ENCODE measurements around the gene NACAD.
A peak's percentile ranks its signal among the peaks of the same experiment; 100 is the strongest.

Gene NACAD

DNA sequence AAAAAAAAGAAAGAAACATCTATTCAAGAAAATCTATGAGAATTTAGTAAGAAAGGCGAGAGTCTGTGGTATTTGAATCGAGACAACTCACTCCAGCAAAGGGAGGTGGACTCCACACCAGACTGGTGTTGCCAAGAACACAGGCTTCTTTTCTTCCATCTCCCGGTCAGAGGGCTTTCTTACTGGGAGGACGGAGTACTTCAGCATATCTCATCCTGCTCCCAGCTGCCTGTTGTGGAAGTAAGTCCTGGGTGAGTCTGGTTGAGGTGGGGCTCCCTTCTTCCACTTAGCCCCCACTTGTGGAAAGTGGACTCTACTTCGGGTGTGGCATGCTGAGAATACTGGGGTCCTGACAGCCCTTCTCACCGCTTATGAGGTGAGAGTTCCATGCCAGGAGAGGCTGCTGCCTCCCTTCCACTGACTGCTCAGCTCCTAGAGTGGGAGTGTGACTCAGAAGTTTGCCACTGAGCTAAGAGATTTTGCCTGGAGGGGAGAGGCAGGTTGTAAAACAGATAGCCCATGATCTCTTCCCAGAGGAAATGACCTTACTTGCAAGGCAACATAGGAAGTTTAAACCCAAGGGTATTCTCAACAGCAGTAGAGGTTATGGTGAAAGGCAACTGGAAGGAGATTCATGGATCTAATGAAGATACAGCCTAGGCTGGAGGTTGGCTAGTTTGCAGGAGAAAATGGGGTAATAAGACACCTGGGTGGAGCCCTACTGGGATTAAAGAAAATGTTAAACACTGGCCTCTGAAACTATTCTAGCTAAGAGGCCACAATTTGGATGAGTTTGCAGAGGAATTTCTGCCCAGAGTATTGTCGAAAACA, 3.5 kb upstream of the NACAD start:
- DNase-seq (ENCODE audit: low spot score): no peak

DNA sequence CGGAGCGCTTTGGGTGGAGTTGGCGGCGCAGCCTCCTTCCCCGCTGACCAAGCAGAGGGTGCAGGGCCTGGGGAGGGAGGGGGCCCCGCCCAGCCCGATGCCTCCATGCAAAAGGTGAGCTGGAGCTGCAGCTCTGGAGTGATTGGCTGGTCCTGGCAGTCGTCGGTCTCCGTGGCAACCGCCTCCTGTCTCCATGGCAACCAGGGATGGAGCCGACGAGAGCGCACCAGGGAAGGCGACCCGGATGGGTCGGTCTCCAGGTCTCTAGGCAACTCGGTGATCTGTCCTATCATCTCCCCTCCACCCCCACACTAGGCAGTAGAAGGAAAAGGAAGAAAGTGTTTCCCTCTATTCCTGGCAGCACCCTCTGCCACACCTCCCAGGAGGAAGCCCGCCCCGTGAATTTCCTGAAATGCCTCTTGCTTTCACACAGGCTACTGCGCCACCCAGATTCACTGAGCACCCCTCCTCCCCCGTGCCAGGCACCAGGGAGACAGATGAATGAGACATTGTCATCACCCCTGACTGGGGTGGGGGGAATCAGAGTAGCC, 647 bp upstream of the NACAD start:
- peak; percentile 99 for DNase-seq (ENCODE audit: low spot score)

DNA sequence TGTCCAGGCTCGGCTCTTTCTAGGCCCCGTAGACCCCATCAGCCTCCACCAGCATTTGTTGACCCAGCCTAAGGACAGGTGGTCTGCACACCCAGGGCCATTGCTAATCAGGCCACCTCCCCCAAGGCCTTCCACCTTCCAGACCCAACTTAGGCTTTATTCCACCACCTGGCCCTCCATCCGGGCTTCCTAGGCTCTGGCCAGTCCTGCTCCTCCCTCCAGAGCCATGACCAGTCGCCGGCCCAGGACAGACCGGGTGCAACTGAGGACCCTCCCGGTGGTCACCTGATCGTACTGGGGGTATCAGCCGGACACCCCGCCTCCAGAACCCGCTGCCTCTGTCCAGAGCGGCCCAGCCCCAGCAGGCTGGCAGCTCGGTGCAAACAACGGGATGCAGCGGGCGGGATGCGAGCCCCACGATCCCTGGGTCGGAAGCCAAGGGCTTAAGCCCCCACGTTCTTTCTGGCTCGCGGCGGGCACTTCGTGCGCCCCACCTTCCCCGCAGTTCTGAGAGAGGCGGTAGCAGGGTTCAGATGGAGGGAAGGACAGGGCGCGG, 545 bp downstream of the NACAD start:
- DNase-seq (ENCODE audit: low spot score): peak; percentile 37

DNA sequence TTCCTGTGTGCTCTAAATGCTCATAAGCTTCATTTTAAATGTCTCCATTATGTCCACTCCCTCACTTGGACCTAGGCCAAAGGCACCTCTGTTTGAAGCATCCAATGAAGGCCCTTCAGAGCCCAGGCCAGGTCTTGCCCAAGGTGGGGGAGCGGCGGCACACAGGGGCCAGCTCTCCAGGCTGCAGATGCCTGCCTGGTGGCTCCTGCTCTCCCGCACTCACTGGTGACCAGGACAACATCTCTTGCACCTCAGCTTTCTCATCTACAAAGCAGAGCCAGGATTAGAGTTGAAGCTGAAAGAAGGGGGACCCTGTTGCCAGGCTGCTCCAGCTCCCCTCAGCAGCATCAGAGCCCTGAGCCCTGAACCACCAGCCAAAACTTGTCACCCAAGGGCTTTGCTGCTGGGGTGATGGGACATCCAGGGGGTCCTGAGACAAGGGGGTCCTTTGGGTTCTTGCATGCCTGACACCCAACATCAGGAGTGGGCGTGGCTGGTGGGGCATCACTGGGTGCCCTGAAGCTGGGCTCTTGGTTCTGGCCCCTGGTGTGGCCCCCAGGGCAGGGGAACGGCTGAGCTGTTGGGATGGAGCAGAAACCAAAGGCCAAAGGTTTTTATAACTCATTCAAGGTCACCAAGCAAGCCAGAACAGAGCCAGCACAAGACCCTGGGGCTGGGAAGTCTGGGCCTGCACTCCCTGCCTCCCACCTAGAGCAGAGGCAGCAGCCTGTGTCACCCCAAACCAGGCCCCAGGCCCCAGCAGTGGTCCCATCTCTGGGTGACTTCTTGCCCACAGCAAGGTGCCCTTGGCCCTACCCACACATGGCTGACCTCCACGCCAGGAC, 1.2 kb downstream of the NACAD start:
- DNase-seq (ENCODE audit: low spot score): no peak

DNA sequence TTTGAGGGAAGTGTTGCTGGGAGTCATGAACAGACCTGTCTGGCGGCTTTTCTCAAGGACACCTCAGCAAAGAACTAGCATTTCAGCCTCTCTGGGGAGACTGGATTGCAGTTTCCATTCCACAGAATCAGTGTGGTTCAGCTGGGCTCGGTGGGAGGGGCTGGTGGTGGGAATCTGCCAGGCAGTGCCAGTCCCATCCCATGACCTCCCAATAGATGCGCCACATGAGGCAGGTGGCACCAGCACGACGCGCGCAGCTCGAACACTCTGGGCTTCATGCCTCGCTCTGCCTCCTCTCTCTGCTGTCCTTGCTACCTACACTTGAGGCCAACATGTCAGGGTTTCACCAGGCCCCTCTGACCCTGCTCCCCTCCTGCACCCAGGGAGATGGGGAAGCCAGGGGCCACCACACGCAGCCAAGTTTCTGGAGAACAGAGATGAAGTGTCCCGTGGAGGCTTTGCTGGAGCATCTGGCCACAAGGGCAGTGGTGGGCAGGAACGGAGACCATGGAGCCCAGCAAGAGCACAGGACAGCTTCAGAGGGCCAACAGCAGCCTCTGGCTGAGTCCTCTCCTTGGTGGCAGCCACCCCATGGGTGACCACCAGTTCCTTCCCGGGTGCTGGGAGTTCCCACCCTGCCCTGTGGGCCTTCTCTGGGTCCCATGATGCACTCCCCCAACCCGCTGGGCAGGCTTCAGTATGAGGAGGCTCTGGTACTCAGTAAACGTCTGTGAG, 2.3 kb downstream of the NACAD start:
- DNase-seq (ENCODE audit: low spot score): no peak

DNA sequence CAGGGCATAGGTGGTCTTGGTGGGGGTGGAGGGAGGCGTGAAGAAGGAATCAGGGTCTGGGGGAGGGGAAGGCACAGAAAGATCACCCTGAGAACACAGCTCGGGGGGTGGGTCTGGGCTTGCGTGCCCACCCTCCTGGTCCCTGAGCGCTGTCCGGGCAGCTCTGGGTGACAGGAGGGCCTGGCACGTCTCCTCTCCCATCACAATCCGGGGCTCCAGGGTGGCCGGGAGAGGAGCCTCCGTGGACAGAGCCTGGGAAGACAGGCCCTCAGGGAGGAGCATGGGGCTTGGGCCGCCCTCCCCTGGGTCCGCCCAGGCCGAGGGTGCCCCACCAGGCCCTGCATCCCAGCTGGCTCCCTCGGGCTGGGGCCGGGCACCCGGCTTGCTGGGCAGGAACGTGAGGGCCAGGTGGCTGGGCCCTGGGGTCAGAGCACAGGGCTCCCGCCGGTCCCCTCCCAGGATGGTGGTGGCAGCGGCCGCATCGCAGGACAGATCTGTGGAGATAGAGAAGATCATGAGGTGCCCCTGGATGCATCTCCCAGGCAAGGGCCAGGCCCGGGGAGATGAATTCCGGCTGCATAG, 3.1 kb downstream of the NACAD start:
- no peak for DNase-seq (ENCODE audit: low spot score)

DNA sequence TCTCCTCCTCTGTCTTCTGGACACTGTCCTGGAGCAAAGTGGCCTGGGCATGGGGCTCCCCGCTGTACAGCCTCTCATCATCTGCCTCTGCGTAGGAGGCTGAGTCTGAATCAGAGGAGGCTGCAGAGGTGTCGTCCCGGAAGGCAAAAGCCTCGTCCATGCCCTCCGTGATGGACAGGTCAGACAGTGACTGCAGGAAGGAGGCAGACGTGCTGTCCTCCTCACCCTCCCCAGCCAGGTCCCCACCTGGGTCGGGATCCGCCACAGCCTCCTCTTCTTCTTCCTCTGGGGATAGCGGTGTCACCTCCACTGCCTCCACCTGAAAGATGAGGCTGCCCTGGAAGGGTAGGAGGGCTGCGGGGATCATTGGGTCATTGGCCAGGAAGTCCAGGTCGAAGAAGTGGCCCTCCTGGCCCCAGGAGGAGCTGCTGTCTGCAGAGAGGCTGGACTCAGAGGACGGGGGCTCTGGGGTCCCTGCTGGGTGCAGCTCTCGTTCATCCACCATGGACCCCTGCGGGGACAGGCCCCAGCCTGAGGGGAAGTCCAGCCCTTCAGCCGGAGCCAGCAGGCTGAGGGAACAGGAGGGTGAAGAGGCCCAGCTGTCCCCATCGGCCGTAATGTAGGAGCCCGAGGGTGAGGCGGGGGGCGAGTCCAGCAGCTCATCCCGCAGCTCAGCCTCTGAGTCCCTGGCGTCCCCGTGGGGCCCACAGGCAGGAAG, 3.7 kb downstream of the NACAD start:
- DNase-seq (ENCODE audit: low spot score): no peak

DNA sequence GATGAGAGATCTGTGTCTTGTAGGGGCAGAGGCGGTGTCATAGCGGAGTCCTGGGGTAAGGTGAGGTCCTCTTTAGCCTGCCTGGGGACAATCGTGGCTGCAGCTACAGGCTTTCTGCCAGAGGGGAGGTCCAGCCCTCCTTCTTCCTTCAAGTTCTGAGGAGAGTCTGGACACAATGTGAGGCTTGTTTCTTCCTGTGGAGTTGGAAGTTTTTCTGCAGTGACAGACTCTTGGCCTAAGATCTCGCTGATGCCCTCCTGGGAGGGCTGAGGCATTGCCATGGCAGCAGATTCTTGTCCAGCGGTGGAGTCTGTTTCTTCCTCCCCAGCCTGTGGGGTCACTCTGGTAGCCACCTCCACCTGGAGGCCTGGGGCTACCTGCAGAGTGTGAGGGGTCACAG, 4.4 kb downstream of the NACAD start:
- DNase-seq (ENCODE audit: low spot score): no peak

DNA sequence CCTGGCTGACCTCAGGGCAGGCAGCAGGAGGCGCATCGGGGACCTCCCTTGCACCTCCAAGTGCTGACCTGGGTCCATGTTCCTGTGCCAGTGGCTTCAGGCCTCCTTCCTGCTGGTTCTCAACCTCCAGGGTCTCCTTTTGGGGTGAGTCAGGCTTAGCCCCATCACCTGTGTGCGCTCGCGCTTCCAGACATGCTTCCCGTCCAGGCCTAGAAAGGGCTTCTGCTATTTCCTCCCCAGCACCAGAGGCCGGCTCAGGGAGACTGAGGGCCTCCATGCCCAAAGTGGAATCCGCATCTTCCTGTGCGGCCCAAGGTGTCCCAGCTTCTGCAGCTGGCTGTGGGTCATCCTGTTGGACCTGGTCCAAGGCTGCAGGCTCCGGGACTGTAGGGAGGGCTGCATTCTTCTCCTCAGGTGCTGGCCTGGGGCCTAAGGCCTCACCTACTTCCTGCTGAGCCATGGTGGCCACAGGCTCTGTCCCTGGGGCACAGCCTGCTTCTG, 5.9 kb downstream of the NACAD start:
- no peak for DNase-seq (ENCODE audit: low spot score)

DNA sequence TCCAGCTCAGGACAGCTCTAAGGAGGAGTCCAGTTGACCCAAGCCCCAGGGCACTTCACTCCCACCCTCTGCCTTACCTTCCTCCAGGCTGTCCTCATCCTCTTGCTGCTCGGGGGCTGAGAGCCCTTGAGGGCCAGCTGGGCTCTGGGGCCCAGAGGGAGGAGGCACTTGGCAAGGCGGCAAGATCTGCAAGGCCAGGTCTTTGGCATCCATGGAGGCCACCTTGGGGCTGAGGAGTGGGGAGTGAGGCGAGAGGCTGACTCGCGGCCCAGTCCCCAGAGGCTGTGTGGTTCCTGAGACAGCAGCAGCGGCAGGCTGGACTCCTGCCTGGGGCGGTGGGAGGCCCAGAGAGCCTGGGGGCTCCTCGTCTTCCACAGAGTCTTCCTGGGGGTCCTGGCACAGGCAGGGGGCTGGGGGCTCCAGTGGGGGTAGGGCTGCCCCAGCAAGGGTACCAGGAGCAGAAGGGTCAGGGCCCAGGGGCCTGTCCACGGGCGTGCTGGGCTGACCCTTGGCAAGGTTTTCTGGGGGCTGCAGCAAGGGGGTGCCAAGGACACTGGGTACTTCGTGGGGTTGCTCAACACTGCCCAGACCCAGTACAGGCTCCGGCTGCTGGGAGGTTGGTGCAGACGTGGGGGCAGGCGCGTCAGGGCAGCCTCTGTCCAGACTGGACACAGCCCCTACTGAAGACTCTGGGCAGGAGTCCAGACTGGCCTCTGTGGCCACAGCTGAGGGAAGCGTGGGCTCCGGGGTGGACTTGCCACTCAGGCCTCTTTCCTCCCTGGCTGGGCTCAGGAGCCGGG, 6.5 kb downstream of the NACAD start:
- no peak for DNase-seq (ENCODE audit: low spot score)

DNA sequence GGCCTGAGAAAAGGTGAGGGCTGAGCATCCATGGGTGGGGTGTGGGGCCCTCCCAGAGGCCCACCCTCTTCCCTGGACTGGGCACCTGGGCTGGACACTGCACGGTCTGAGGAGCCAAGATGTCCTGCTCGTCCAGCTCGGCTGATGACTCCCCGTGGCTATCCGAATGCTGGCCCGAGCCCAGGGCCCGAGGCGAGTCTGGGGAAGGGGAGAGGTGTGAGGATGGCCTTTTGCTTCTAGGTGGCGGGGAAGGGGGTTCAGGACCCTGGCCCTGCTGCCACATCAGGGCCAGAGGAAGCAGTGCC, 7.1 kb downstream of the NACAD start:
- no peak for DNase-seq (ENCODE audit: low spot score)

DNA sequence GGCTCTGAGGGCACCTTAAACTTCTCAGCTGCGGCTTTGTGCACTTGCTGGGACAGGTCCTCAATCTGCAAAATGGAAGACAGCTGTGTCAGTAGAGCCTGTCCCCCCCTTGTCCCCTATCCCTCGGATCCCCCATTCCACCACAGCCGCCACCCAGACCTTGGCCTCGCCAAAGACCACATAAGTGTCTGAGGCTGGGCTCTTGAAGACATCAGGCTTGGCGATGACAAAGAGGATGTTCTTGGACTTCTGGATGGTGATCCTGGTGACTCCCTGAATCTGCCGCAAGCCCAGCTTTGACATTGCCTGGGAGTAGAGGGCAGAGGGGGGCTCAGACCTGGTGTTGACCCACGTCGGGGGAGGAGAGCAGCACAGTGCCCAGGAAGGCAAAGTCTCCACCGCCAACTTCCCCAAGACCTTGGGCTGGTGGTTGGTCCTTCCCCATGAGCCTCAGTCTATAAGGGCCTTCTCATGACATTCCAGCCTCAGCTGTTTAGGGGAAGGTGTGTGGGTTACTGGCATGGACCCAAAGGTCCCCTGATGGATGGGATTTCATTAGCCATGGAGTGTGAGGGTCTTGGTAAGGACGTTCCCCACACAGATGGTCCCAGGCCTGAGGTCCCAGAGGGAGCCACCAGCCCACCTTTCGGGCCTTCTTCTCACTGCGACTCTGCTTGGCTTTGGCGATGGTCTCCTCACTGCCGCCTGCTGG, 7.7 kb downstream of the NACAD start:
- DNase-seq (ENCODE audit: low spot score): no peak

DNA sequence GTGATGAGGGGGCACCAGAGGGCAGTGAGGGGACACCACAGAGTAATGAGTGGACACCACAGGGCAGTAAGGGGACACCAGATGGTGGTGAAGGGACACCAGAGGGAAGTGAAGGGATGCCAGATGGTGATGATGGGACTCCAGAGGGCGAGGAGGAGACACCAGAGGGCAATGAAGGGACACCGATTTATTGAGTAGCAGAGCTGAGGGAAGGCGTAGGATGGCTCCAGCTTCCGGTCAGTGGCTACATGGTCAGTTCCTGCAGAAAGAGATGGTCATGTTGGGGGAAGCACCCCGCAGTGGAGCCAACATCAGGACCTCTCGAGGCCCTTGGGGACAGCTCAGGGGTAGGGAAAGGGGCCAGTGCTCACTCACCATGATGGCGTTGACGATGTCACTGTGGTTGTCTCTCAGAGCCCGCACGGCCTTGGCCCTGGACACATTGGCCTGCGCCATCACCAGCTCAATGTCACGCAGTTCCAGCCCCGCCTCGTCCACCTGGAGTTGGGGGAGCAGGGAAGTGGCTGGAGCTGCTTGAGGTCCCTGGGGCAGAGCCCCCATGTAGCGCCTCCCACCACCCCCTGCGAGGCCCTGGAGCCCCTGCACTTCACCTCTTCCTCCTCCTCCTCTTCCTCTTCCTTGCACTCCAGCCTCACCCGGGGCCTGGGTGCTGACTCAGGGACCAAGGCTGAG, 8.4 kb downstream of the NACAD start:
- no peak for DNase-seq (ENCODE audit: low spot score)

DNA sequence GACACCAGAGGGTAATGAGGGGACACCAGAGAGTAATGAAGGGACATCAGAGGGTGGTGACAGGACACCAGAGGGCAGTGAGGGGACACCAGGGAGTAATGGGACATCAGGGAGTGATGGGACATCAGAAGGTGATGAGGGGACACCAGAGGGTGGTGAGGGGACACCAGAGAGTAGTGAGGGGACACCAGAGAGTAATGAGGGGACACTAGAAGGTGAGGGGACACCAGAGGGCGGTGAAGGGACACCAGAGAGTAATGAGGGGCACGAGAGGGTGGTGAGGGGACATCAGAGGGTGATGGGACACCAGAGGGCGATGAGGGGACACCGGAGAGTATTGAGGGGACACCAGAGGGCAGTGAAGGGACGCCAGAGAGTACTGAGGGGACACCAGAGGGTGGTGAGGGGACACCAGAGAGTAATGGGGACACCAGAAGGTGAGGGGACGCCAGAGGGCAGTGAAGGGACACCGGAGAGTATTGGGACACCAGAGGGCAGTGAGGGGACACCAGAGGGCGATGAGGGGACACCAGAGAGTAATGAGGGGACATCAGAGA, 10.6 kb downstream of the NACAD start:
- DNase-seq (ENCODE audit: low spot score): no peak

DNA sequence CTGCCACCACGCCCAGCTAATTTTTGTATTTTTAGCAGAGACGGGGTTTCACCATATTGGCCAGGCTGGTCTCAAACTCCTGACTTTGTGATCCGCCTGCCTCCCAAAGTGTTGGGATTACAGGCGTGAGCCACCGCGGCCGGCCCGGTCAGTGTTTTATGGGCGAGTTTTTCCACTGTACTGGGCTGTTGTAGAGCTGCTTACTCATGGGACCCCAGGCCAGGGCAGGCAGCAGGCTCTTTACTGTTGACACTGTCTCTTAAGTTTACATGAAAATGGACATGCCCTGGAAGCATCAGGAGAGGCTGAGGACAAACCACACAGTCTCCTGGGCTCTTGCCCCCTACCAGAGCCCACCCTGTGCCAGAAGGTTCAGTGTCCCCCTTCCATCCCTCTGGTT, 11.2 kb downstream of the NACAD start:
- no peak for DNase-seq (ENCODE audit: low spot score)

DNA sequence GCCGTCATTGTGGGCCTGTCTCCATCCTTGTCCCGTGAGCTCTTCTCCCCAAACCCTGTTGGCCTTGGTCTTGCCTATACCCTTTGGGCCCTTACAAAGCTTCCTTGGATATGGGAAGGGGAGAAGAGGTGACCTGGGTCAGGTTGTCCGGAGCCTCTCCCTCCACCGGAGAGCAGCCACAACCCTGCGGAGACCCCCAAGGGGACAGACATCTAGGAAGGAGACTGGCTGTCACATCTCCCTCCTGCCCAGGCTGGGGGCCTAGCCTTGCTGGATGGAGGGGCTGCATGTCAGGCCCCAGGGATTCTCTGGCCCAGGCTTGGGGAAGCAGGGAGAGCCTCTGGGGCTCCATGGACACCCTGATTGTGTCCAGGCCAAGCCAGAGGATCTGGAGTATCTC, 11.8 kb downstream of the NACAD start:
- no peak for DNase-seq (ENCODE audit: low spot score)

DNA sequence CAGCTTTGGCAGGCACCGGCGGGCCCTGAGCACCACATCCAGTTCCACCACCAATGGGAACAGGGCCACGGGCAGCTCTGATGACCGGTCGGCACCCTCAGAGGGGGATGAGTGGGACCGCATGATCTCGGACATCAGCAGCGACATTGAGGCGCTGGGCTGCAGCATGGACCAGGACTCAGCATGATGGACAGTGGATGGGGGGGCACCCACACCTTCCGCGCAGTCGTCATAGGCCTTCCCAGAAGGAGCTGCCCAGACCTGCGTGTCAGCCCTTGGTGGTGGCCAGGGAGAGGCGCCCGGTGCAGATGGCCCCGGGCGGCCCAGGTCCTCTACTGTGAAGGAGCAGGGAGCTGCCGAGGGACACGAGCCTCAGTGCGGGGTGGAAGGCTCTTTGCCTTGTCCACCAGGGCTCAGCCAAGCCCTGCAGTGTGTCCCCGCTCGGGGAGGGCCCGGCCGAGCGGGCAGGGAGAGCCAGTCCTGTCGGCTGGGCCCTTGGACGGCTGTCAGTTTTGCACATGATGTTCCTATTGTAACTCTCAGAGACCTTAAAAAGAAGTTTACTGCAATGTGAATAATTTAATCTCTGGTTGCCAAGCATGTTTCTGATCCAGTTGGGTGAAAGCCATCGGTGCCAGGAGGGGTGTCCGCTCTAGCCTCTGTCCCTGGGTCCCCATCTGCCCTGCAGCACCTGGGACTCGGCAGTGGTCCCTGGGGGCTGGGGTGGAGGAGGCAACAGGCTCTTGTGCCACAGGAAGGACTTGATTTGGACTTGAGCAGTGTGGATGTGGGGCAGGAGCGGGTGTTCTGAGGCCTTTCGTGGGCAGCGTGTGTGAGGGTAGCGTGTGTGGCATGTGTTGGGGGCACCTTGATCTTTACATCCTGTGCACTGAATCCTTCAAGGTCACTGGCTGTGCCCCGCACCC, 12.6 kb downstream of the NACAD start:
- DNase-seq (ENCODE audit: low spot score): no peak

All from SK-N-DZ (cell line).